ENCODE measurements around the gene KRTAP9-1. TPM values are rescaled to one million over a fixed set of nuclear protein-coding genes. Genes with fewer than 3 reads are reported as not detected.

The KRTAP9-1 gene
- polyA plus RNA-seq, 1 donor from 2014 or later, result not detected

DNA sequence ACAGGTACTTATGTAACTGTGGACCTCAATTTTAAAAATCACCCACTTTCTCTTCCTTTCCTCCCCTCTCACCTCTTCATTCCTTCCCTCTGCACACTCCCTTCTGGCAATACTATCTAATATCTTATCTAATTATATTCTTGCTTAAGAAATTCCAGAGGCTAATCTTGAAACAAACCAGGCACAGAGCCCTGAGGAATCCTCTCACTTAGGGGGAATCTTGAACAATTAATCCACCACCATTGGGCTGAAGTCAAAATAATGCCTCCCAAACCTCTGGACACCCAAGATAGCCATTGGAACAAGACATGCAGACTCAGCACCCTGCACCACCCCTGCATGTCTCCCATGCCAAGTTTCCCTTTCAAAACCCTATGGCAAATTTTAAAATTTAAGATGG, 48.3 kb upstream of the KRTAP9-1 start:
- H3K9me3 ChIP-seq (ENCODE audit: low read length), result peaks cover 5% of the 10 kb centered on the region
- H3K9me2 ChIP-seq (ENCODE audit: insufficient read depth, low read length), result no peaks in the 10 kb centered on the region
- H3K36me3 ChIP-seq (ENCODE audit: insufficient read depth, low read length), result no peaks in the 10 kb centered on the region
- H4K20me1 ChIP-seq (ENCODE audit: insufficient read depth), result no peaks in the 10 kb centered on the region
- H3F3A ChIP-seq (ENCODE audit: insufficient read depth, low read length, poor library complexity, severe bottlenecking), result no peaks in the 10 kb centered on the region
- no peak overlapping the region for H3K4me2 ChIP-seq (ENCODE audit: low read length)
- H3K27me3 ChIP-seq (ENCODE audit: insufficient read depth, low read depth, low read length), result no peaks in the 10 kb centered on the region
- H3K9ac ChIP-seq (ENCODE audit: low read length), result no peak overlapping the region
- no peak overlapping the region for H3K27ac ChIP-seq (ENCODE audit: low read length)
- H3K79me2 ChIP-seq (replicated peaks; ENCODE audit: insufficient read depth, low read length), result no peaks in the 10 kb centered on the region
- no peak for TF ChIP-seq RAD21 (conservative IDR thresholded peaks at IDR 0.05)
- TF ChIP-seq, protein P1, sequence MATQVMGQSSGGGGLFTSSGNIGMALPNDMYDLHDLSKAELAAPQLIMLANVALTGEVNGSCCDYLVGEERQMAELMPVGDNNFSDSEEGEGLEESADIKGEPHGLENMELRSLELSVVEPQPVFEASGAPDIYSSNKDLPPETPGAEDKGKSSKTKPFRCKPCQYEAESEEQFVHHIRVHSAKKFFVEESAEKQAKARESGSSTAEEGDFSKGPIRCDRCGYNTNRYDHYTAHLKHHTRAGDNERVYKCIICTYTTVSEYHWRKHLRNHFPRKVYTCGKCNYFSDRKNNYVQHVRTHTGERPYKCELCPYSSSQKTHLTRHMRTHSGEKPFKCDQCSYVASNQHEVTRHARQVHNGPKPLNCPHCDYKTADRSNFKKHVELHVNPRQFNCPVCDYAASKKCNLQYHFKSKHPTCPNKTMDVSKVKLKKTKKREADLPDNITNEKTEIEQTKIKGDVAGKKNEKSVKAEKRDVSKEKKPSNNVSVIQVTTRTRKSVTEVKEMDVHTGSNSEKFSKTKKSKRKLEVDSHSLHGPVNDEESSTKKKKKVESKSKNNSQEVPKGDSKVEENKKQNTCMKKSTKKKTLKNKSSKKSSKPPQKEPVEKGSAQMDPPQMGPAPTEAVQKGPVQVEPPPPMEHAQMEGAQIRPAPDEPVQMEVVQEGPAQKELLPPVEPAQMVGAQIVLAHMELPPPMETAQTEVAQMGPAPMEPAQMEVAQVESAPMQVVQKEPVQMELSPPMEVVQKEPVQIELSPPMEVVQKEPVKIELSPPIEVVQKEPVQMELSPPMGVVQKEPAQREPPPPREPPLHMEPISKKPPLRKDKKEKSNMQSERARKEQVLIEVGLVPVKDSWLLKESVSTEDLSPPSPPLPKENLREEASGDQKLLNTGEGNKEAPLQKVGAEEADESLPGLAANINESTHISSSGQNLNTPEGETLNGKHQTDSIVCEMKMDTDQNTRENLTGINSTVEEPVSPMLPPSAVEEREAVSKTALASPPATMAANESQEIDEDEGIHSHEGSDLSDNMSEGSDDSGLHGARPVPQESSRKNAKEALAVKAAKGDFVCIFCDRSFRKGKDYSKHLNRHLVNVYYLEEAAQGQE (IDR thresholded peaks at IDR 0.05; ENCODE audit: borderline replicate concordance), result no peak
- TF ChIP-seq, protein P2, sequence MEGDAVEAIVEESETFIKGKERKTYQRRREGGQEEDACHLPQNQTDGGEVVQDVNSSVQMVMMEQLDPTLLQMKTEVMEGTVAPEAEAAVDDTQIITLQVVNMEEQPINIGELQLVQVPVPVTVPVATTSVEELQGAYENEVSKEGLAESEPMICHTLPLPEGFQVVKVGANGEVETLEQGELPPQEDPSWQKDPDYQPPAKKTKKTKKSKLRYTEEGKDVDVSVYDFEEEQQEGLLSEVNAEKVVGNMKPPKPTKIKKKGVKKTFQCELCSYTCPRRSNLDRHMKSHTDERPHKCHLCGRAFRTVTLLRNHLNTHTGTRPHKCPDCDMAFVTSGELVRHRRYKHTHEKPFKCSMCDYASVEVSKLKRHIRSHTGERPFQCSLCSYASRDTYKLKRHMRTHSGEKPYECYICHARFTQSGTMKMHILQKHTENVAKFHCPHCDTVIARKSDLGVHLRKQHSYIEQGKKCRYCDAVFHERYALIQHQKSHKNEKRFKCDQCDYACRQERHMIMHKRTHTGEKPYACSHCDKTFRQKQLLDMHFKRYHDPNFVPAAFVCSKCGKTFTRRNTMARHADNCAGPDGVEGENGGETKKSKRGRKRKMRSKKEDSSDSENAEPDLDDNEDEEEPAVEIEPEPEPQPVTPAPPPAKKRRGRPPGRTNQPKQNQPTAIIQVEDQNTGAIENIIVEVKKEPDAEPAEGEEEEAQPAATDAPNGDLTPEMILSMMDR (IDR thresholded peaks at IDR 0.05; ENCODE audit: poor library complexity, severe bottlenecking), result no peak
- TF ChIP-seq EP300 (conservative IDR thresholded peaks at IDR 0.05; ENCODE audit: poor library complexity, severe bottlenecking), result no peak
- no peak for TF ChIP-seq TAF1 (IDR thresholded peaks at IDR 0.05; ENCODE audit: low read depth)
- TF ChIP-seq MXI1 (conservative IDR thresholded peaks at IDR 0.05; ENCODE audit: poor library complexity, severe bottlenecking), result no peak
- no peak for TF ChIP-seq POLR2AphosphoS5 (IDR thresholded peaks at IDR 0.05)
- TF ChIP-seq SMC3 (conservative IDR thresholded peaks at IDR 0.05; ENCODE audit: poor library complexity), result no peak
- TF ChIP-seq EZH2 (IDR thresholded peaks at IDR 0.05; ENCODE audit: borderline replicate concordance, insufficient read depth, low read length, poor library complexity, severe bottlenecking), result no peak
- H3K4me3 ChIP-seq (ENCODE audit: low read length), result no peak overlapping the region
- H2AFZ ChIP-seq (ENCODE audit: low read depth, low read length), result no peak overlapping the region

DNA sequence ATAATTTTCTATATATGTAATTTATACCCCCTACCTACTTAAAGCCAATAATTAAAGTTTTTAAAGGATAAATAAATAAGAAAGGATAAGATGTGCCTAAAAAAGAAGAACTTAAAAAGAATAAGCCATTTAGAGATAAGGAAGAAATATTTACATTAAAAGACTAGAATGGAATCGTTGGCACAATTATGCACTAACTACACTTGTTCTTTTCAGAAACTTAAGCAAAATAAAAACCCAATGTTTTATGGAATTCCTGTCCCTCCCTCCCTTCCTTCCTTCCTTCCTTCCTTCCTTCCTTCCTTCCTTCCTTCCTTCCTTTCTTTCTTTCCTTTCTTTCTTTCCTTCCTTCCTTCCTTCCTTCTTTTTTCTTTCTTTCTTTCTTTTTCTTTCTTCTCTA, 44.8 kb upstream of the KRTAP9-1 start:
- no peaks in the 10 kb centered on the region for H4K20me1 ChIP-seq (ENCODE audit: insufficient read depth)
- H3K36me3 ChIP-seq (ENCODE audit: insufficient read depth, low read length), result no peaks in the 10 kb centered on the region
- H3K4me2 ChIP-seq (ENCODE audit: low read length), result no peak overlapping the region
- no peaks in the 10 kb centered on the region for H3K79me2 ChIP-seq (replicated peaks; ENCODE audit: insufficient read depth, low read length)
- H3K27ac ChIP-seq (ENCODE audit: low read length), result no peak overlapping the region
- H3K9me3 ChIP-seq (ENCODE audit: low read length), result peaks cover 5% of the 10 kb centered on the region
- no peaks in the 10 kb centered on the region for H3F3A ChIP-seq (ENCODE audit: insufficient read depth, low read length, poor library complexity, severe bottlenecking)
- no peak for TF ChIP-seq TAF1 (IDR thresholded peaks at IDR 0.05; ENCODE audit: low read depth)
- TF ChIP-seq EZH2 (IDR thresholded peaks at IDR 0.05; ENCODE audit: borderline replicate concordance, insufficient read depth, low read length, poor library complexity, severe bottlenecking), result no peak
- no peak for TF ChIP-seq MXI1 (conservative IDR thresholded peaks at IDR 0.05; ENCODE audit: poor library complexity, severe bottlenecking)
- TF ChIP-seq, protein P1 (IDR thresholded peaks at IDR 0.05; ENCODE audit: borderline replicate concordance), result no peak
- TF ChIP-seq, protein P2 (IDR thresholded peaks at IDR 0.05; ENCODE audit: poor library complexity, severe bottlenecking), result no peak
- TF ChIP-seq EP300 (conservative IDR thresholded peaks at IDR 0.05; ENCODE audit: poor library complexity, severe bottlenecking), result no peak
- TF ChIP-seq POLR2AphosphoS5 (IDR thresholded peaks at IDR 0.05), result no peak
- no peak for TF ChIP-seq RAD21 (conservative IDR thresholded peaks at IDR 0.05)
- TF ChIP-seq SMC3 (conservative IDR thresholded peaks at IDR 0.05; ENCODE audit: poor library complexity), result no peak
- H3K27me3 ChIP-seq (ENCODE audit: insufficient read depth, low read depth, low read length), result no peaks in the 10 kb centered on the region
- H3K9me2 ChIP-seq (ENCODE audit: insufficient read depth, low read length), result no peaks in the 10 kb centered on the region
- no peak overlapping the region for H2AFZ ChIP-seq (ENCODE audit: low read depth, low read length)
- H3K9ac ChIP-seq (ENCODE audit: low read length), result no peak overlapping the region
- H3K4me3 ChIP-seq (ENCODE audit: low read length), result no peak overlapping the region
